GM19468 (cell line): Measurements from ENCODE around the gene TEKT1.
"Not testable (repeated sequence)": the region's sequence is repeated elsewhere in the genome, so short reads cannot be mapped to it uniquely, and the experiment has no call there.

Experiments
- ATAC-seq: cut with Tn5 transposase; IDR thresholded peaks from one replicate; pipeline ENCODE4 v1.9.1; 2021; ENCODE audit warnings: mild to moderate bottlenecking, moderate library complexity, moderate number of reproducible peaks; ENCODE audit not compliant: unreplicated experiment; ENCODE audit errors: extremely low read depth

TEKT1 gene

DNA sequence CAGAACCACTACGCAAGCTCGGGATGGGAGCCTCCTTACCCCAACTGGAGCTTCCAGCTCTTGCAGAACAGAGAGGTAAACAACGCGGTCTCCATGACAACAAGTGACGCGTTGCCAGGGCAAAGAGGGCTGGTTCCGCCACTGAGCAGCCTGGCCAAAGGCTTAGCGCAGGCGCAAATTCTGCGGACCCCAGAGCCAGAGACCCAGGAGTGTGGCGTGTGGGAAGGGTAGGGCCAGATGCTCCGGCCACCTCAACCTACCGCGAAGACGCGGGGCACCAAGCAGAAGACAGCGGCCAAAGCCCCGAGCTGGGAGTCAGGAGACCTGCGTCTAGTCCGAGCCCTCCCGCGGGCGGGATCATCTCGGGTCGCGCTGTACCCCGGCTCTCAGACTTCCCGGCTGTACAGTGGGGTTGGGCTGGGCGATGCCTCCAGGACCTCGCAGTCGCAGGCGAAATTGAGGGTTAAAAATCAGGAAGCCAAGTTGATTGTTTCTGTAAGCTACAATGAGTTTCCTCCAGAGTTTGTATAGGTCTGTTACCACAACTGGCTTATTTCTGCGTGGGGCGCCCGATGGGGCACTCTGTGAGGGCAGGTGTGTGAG is at the start of gene TEKT1:
TEKT1 (minus strand) TSS at position 69 of the 603 bp plus-strand sequence. CDS start 1,353 bp downstream, outside the sequence.
- ATAC-seq: no peak

DNA sequence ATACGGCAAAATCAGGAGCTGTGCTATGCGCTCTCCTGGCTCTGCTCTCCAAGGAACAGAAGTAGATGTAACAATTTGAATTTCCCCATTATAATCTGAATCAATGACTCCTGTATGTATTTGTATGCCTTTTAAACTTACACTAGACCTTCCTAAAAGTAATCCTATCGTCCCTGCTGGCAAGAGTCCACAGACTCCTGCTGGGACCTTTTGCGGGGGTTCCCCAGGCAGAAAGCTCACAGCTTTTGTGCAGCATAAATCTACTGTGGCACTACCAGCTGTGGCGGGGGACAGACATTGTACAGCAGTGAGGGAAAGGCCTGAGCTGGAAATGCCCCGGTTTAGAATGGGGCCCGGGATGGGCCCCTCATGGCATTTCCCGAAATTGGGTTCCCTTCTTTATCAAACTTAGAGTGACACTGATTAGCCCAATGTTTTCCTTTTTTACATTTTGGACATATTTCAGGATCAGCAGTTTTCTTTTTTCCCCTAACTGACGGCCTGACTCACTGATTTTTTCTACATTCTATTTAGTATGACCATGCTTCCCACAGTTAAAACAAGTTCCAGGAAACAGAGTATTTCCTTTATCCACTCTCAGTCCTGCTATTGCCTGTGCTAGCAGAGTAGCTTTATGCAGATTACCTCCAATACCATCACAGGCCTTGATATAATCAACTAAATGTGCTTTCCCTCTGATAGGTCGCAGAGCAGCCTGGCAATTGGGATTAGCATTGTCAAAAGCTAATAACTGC is 47.9 kb upstream of the TEKT1 start:
- not testable (repeated sequence) for ATAC-seq

DNA sequence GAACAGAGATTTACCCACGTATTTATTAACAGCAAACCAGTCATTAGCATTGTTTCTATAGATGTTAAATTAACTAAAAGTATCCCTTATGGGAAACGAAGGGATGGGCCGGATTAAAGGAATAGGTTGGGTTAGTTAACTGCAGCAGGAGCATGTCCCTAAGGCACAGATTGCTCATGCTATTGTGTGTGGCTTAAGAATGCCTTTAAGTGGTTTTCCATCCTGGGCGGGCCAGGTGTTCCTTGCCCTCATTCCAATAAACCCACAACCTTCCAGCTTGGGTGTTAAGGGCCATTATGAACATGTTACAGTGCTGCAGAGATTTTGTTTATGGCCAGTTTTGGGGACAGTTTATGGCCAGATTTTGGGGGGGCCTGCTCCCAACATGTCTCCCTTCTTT is 43.7 kb upstream of the TEKT1 start:
- not testable (repeated sequence) for ATAC-seq

DNA sequence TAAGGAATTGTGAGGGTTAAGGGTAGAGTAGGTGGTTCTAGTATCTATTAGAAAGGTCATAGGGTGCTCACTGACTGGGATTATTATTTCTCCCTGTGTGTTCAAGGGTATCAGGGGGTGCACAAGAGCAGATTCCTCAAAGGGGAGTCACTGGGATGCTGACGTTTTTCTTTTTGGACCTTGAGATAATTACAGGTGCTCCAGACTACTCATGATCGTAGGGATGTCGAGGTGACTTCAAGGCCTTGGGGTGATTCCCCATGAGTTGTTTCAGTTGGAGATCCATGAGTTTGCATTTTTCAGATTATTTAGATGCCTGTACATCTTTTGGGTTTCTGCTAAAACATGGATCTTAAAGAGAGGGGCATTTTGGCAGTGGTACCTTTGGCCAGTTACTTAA is 41.4 kb upstream of the TEKT1 start:
- no peak for ATAC-seq

DNA sequence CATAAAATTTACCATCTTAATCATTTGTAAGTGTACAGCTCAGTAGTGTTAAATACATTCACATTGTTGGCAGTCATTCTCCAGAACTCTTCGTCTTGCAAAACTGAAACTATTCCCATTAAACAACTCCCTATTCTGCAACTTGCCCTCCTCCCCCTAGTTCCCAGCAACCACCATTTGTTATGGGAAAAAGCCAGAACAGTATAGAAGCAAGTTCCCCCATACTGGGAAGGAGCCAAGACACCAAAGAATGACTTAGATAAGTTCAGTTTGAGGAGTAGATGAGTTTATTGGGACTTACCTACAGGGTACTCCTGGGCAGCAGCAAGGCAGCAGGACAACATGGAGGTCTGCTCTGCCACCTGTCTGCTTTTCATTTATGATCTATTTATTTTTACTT is 39.3 kb upstream of the TEKT1 start:
- no peak for ATAC-seq

DNA sequence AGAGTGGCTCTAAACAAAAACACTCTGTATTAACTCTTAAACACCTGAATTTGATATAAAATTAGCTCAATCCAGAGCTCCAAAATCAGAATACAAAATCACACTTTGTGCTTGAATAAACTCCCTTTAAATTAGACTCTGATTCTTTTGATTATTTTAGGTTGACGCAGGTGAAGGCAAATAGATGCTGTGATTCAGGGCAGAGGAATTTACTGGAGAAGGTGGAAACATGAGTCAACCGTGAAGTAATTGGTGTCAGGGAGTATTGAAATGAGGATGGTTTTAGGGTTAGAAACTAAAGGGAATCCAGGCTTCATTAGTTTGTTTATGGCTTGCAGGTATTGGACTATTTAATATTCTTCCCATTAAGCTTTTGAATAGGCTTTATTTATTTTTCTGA is 37.1 kb upstream of the TEKT1 start:
- ATAC-seq: no peak

DNA sequence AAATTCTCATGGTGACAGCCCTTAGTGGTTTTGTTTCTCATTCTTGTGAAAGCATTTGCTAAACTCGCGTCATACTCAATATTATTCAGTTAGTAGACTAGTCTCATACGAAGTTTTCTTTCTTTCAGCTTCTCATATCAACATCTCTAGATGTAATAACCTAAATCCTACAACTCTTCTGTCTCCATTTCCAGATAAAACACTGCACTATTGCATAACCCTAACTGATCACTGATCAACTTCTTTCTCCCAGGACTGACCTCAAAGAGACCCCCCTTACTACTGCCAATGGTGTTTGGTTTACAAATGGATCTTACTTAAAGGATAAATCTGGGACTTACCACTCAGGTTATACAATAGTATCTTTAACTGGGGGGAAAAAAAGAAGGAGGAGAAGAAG is 36.3 kb upstream of the TEKT1 start:
- ATAC-seq: no peak

DNA sequence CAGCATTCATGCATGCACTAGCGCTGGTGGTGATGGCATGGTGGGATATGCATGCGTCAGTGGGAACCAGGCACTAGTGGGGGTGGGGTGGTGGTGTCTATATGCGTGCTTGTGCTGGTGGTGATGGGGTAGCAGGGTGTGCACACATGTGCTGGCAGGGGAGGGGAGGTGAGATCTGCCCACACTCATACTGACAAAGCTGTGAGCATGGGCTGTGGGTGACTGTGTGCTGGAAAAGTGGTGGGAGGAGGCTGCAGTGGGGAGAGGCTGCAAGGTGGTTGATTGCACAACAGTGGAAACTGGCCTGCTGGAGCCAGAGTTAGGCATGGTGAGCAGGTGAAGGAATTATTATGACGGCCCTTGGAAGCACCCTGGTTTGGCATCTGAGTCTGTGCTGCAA is 31.3 kb upstream of the TEKT1 start:
- ATAC-seq: no peak

DNA sequence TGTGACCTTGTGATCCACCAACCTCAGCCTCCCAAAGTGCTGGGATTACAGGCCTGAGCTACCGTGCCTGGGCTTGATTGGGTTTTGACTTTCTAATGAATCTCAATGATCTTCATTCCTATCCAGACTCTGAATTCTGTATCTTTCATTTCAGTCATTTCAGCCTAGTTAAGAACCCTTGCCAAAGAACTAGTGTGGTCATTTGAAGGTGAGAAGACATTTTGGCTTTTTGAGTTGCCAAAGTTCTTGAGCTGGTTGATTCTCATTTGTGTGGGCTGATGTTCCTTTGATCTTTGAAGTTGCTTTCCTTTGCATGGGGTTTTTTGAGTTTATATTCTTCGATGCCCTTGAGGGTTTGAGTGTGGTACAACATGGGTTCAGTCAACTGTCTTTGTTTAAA is 30.6 kb upstream of the TEKT1 start:
- no peak for ATAC-seq

DNA sequence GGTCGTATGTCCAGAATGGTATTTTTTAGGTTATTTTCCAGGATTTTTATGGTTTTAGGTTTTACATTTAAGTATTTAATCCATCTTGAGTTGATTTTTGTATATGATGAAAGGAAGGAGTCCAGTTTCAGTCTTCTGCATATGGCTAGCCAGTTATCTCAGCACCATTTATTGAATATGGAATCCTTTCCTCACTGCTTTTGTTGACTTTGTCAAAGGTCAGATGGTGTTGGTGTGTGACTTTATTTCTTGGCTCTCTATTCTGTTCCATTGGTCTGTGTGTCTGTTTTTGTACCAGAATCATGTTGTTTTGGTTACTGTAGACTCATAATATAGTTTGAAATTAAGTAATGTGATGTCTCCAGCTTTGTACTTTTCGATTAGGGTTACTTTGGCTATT is 26.4 kb upstream of the TEKT1 start:
- ATAC-seq: no peak

DNA sequence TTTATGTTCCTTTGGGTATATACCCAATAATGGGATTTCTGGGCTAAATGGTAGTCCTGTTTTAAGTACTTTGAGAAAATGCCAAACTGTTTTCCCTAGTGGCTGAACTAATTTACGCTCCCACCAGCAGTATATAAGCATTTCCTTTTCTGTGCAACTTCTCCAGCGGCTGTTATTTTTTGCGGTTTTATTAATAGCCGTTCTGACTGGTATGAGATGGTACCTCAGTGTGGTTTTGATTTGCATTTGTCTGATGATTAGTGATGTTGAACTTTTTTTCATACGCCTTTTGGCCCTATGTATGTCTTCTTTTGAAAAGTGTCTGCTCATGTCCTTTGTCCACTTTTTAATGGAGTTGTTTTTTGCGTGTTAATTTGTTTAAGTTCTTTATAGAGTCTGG is 25.8 kb upstream of the TEKT1 start:
- ATAC-seq: no peak

DNA sequence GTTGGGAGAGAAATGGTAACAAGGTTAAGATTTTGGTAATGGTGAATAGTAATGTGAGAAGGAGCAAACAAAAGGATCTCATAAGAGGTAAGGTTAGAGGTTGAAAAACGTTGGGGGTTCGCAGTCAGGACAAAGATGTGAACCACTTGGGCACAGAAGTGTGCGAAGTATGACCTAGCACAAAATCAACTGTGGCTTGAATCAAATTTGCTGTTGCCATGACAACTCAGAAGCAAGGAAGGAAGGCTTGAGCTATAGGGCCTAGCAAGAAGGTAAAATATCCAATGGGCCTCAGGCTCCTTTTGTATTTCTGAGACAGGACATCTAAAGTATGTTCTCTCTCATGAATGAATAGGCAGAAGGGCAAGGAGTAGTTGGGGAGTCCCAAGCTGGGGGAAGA is 24.5 kb upstream of the TEKT1 start:
- ATAC-seq: no peak

DNA sequence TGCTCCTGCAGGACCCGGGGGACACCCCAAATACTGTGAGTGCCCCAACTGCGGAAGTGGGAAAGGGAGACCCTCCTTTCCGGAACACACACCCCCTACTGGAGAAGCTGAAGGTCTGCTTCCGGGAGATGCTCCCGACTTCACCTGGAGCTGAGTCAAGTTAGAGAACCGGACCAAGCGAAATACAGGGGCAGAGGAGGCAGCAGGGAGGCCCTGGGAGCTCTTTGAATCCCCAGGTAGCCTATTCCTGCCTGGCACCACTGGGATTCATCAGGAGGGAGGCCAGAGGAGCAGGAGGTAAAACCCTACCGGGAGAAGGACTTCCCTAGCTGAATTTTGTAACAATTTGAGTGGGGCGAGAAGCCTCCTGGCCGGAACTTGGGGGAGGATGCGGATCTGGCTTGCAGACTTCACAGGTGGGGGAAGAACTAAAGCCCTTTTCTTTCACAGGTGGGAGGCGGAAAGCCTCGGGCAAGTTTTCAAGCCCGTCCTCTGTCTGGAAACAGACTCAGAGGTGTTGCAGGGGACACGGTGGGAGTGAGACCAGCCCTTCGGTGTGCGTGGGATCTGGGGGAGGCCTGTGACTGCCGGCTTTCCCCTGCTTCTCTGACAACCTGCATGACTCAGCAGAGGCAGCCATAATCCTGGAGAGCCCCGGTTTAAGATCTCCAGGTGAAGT is 22.4 kb upstream of the TEKT1 start:
- ATAC-seq: no peak

DNA sequence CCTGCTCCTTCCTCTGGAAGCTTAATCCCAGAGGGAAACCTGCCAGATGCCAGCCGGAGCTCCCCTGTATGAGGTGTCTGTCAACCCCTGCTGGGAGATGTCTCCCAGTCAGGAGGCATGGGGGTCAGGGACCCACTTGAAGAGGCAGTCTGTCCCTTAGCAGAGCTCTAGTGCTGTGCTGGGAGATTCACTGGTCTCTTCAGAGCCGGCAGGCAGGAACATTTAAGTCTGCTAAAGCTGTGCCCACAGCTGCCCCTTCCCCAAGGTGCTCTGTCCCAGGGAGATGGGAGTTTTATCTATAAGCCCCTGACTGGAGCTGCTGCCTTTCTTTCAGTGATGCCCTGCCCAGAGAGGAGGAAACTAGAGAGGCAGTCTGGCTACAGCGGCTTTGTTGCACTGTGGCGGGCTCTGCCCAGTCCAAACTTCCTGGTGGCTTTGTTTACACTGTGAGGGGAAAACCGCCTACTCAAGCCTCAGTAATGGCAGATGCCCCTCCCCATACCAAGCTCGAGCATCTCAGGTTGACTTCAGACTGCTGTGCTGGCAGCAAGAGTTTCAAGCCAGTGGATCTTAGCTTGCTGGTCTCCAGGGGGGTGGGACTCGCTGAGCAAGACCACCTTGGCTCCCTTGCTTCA is 17.1 kb upstream of the TEKT1 start:
- ATAC-seq: not testable (repeated sequence)

DNA sequence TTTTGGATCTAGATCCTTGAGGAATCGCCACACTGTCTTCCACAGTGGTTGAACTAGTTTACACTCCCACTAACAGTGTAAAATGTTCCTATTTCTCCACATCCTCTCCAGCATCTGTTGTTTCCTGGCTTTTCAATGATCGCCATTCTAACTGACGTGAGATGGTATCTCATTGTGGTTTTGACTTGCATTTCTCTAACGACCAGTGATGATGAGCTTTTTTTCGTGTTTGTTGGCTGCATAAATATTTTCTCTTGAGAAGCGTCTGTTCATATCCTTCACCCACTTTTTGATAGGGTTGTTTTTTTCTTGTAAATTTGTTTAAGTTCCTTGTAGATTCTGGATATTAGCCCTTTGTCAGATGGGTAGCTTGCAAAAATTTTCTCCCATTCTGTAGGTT is 14.6 kb upstream of the TEKT1 start:
- ATAC-seq: not testable (repeated sequence)

DNA sequence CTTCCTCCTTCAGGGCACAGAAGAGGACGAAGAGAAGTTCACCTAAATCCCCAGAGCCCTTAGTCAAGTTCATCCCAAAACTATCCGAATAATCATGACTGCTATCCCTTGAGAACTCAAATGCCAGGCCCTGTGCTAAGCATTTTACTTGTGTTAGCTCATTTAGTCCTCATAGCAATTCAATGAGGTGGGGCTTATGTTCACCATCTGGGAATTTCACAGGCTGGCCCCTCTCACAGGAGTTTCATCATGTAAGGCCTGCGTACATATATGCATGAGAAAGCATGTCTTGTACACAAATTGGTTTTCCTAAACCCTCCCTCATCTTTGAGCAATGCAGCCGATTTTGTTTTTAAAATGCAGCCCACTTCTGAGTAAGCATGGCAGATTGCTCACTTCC is 12.9 kb upstream of the TEKT1 start:
- ATAC-seq: not testable (repeated sequence)

DNA sequence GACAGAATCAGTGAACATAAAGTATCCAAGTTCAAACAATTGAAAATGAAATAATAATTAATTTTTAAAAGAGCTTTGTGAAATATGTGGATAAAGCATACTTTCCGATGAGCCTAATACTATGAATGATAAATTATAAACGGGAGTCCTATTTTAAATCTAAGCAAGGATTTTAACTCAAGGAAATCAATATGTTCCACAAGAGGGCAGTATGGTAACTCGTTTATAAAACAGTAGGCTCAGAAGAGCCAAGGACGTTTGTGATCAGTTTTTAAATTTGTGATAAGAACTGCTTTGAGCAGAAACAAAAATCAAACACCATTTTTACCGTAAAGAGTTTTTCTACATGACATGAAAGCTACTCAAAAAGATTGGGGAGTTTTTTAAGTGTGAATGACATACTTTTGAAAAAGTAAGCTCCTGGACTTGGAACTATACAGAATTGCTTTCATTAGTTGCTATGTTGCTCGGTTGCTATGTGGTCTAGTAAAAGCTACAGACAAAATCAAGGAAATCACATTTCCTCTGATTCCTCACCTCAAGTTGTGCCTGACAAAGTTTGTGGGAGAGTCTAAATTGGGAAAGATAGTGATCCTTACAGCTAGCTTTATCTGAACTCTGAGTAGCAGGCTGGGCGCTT is 11.8 kb upstream of the TEKT1 start:
- no peak for ATAC-seq

DNA sequence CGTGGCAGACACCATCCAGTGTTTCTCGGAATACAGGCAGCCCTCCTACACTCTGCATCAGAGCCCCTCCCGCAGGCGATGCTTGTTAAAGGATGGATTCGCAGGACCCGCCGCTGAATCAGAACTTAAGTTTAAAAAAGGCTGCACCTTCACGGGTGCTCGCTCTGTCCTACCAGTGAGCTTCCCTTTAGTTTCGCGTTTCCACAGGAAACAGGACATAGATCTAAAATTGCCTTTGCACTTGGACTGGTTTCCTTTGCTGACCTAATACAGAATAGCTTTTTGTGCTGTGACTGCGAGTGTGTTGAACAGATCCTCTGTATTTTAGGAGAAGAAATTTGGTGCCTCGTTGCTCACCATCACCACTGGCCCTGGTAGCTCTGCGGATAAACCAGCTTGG is 10.2 kb upstream of the TEKT1 start:
- not testable (repeated sequence) for ATAC-seq

DNA sequence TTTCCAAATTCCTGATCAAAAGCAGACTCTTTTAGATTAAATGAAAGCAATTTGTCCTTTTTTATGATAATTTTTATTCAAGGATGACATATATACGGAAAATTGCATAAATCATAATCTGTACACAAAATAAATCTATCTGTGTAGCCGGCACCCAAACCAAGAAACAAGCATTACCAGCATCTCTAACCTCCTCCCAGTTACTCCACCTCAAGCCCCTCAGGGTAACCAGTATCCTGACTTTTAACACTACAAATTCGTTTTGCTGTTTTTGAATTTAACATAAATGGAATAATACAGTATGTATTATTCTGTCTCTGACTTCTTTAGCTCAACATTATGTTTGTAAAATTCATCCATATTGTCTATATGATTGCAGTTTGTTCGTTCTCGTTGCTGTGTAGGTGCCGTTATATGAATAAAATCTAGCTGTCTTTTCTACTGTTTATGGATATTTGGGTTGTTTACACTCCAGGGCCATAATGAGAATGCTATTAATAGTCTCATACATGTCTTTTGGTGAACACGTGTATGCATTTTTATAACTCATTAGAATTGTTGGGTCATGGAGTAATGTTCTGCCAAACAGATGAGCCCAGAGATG is 1.0 kb downstream of the TEKT1 start:
- ATAC-seq: no peak

DNA sequence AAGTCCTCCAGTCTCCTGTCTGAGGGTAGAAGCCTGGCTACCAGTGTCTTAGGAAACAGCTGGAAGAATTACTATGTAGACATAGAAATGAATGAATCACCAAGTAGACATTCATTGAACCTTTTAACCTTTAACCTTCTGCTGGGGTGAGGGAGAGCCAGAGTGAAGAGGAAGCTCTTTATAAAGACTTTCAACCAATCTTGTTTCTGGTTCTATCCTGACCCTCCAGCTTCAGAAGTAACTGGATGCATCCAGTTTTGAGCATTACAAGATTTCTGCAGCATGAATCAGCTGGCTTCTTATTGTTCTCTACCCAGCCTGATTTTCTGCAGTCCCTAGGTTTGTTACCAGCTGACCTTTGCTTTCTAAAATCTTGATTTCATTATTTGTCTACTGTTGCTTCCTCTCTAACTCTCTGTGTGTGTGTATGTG is 8.5 kb downstream of the TEKT1 start:
- ATAC-seq: no peak
